Endodermal cell (in vitro differentiated cells): ENCODE data around the gene LIMK2. TPM values are rescaled to one million over a fixed set of nuclear protein-coding genes. Genes with fewer than 3 reads are reported as not detected.

Source experiments
- DNase-seq: peaks from one replicate; pipeline ENCODE4 v3.0.0-alpha.2; 2017
- H3K27ac ChIP-seq: 2 replicates; pipeline ENCODE4 v1.5.1; 2013; ENCODE audit warnings: mild to moderate bottlenecking, low read depth, low read length, moderate library complexity
- H3K27me3 ChIP-seq: 2 replicates; pipeline ENCODE4 v1.6.1; 2013; ENCODE audit warnings: mild to moderate bottlenecking, low read length, moderate library complexity; ENCODE audit not compliant: insufficient read depth, control insufficient read depth, poor library complexity, severe bottlenecking
- H3K36me3 ChIP-seq: 2 replicates; pipeline ENCODE4 v1.7.0; 2013; ENCODE audit warnings: mild to moderate bottlenecking, low read length, moderate library complexity; ENCODE audit not compliant: control insufficient read depth, insufficient read depth
- H3K4me1 ChIP-seq: one replicate; pipeline ENCODE4 v1.7.0; 2013; ENCODE audit warnings: low read length; ENCODE audit not compliant: control insufficient read depth, insufficient read depth
- H3K4me3 ChIP-seq: 2 replicates; pipeline ENCODE4 v1.5.1; 2013; ENCODE audit warnings: mild to moderate bottlenecking, low read length, moderate library complexity
- H3K9ac ChIP-seq: 2 replicates; pipeline ENCODE4 v1.6.1; 2013; ENCODE audit warnings: mild to moderate bottlenecking, low read length, moderate library complexity; ENCODE audit not compliant: poor library complexity, severe bottlenecking; ENCODE audit errors: extremely low read depth
- H3K9me3 ChIP-seq: 2 replicates; pipeline ENCODE4 v1.6.1; 2013; ENCODE audit warnings: mild to moderate bottlenecking, low read length, moderate library complexity; ENCODE audit not compliant: control insufficient read depth
- H3K27ac Mint-ChIP-seq: 2 replicates; pipeline ENCODE4 v1.8.0; 2020; ENCODE audit warnings: mixed read lengths
- H3K27me3 Mint-ChIP-seq: 2 replicates; pipeline ENCODE4 v1.8.0; 2021; ENCODE audit warnings: mild to moderate bottlenecking, mixed read lengths; ENCODE audit not compliant: insufficient read depth
- H3K36me3 Mint-ChIP-seq: 2 replicates; pipeline ENCODE4 v1.8.0; 2020; ENCODE audit warnings: low read depth, mixed read lengths
- H3K4me1 Mint-ChIP-seq: 2 replicates; pipeline ENCODE4 v1.8.0; 2020; ENCODE audit warnings: mixed read lengths
- H3K4me3 Mint-ChIP-seq: 2 replicates; pipeline ENCODE4 v1.8.0; 2020; ENCODE audit warnings: mild to moderate bottlenecking, moderate library complexity, mixed read lengths
- H3K9me3 Mint-ChIP-seq: 2 replicates; pipeline ENCODE4 v1.8.0; 2020; ENCODE audit warnings: mild to moderate bottlenecking, mixed read lengths
- CTCF ChIP-seq: fragments of 200-600 bp; sonication (generic); conservative IDR thresholded peaks from 2 replicates; pipeline ENCODE4 v1.5.0; 2021; ENCODE audit warnings: antibody characterized with exemption, mild to moderate bottlenecking
- WGBS, 2 experiments: methylation state at CpG; one replicate each; pipeline versions ENCODE4 v1.1.5 to v1.1.7; 2013; ENCODE audit warnings: missing lambda C conversion rate in 2 of 2, mixed read lengths in 1 of 2; ENCODE audit not compliant: insufficient coverage in 1 of 2, insufficient read length in 1 of 2; 5-methylcytosine and 5-hydroxymethylcytosine counted together
- total RNA-seq, 2 donors: library from RNA; stranded (reverse); fragmentation: NEBNext Ultra II Directional in 1 of 2; extraction: Animal tissue kit (Norgen Biotek cat#: 25700) in 1 of 2; gene quantifications; 2 replicates in 1 of 2; 3 replicates in 1 of 2; pipeline ENCODE4 v1.2.1, GENCODE V29; 2021

LIMK2 gene
- total RNA-seq, 2 donors from 2014 or later, result 41.4 to 42.2 TPM

DNA sequence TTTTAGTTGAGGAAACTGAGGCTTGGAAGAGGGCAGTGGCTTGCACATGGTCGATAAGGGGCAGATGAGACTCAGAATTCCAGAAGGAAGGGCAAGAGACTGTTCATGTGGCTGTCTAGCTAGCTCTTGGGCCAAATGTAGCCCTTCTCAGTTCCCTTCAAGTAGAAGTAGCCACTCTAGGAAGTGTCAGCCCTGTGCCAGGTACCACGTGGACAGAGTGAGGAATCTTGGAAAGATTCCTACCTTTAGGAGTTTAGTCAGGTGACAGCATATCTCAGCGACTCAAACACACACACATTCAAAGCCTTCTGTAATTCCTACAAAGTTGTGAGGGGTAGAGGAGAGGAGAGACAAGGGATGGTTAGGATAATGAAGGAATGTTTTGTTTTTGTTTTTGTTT lies 61.9 kb downstream of the LIMK2 start:
- peaks cover 43% of the 10 kb centered on the region for H3K36me3 ChIP-seq
- no peaks in the 10 kb centered on the region for H3K9me3 ChIP-seq
- no peak overlapping the region for H3K27ac ChIP-seq
- H3K4me3 ChIP-seq, result no peak overlapping the region
- no peak overlapping the region for H3K27ac Mint-ChIP-seq
- no peak overlapping the region for H3K4me3 Mint-ChIP-seq
- peaks cover 63% of the 10 kb centered on the region for H3K36me3 Mint-ChIP-seq
- H3K27me3 Mint-ChIP-seq, result no peaks in the 10 kb centered on the region
- WGBS, 2 experiments, result 100% methylated on average over 2 of the region's 3 CpGs; no CpG with 5 or more reads in 1 of the 2 experiments
- no peak for TF ChIP-seq CTCF
- no peak overlapping the region for H3K9ac ChIP-seq
- no peaks in the 10 kb centered on the region for H3K9me3 Mint-ChIP-seq
- no peak for DNase-seq
- H3K27me3 ChIP-seq, result no peaks in the 10 kb centered on the region
- H3K4me1 Mint-ChIP-seq, result peaks cover 18% of the 10 kb centered on the region
- H3K4me1 ChIP-seq, result peaks cover 5% of the 10 kb centered on the region

GRCh38 chr22:31275018-31275417 lies 62.9 kb downstream of the LIMK2 start:
- H3K27me3 Mint-ChIP-seq, result no peaks in the 10 kb centered on the region
- WGBS, 2 experiments, result 90 to 100% methylated on average over 5 to 6 of the region's 6 CpGs
- H3K27ac ChIP-seq, result no peak overlapping the region
- H3K4me1 Mint-ChIP-seq, result peaks cover 13% of the 10 kb centered on the region
- H3K36me3 ChIP-seq, result peaks cover 45% of the 10 kb centered on the region
- H3K27ac Mint-ChIP-seq, result no peak overlapping the region
- TF ChIP-seq CTCF, result no peak
- H3K4me3 ChIP-seq, result no peak overlapping the region
- no peak overlapping the region for H3K4me3 Mint-ChIP-seq
- no peak for DNase-seq
- peaks cover 63% of the 10 kb centered on the region for H3K36me3 Mint-ChIP-seq
- peaks cover 5% of the 10 kb centered on the region for H3K4me1 ChIP-seq
- no peaks in the 10 kb centered on the region for H3K9me3 Mint-ChIP-seq
- no peaks in the 10 kb centered on the region for H3K27me3 ChIP-seq
- H3K9me3 ChIP-seq, result no peaks in the 10 kb centered on the region
- H3K9ac ChIP-seq, result no peak overlapping the region

- peaks cover 60% of the 10 kb centered on the region for H3K36me3 Mint-ChIP-seq
- Histone ChIP-seq H3K36me3 (peaks cover 45% of the 10 kb centered on the region), H3K27ac (no peak overlapping the region), H3K9ac (no peak overlapping the region), H3K27me3 (no peaks in the 10 kb centered on the region), H3K4me3 (no peak overlapping the region), H3K9me3 (no peaks in the 10 kb centered on the region), H3K4me1 (peaks cover 5% of the 10 kb centered on the region)
- no peak for TF ChIP-seq CTCF
- peaks cover 8% of the 10 kb centered on the region for H3K4me1 Mint-ChIP-seq
- 70 to 98% methylated on average over 3 to 5 of the region's 5 CpGs for WGBS, 2 experiments
- no peaks in the 10 kb centered on the region for H3K27me3 Mint-ChIP-seq
- no peak overlapping the region for H3K27ac Mint-ChIP-seq
- DNase-seq, result no peak
- no peak overlapping the region for H3K4me3 Mint-ChIP-seq
- H3K9me3 Mint-ChIP-seq, result no peaks in the 10 kb centered on the region
Observed at GRCh38 chr22:31275576-31275975, 63.5 kb downstream of the LIMK2 start.
